H1 (cell line): Measurements from ENCODE around the gene CAMKK2. TPM values are rescaled to one million over a fixed set of nuclear protein-coding genes. Genes with fewer than 3 reads are reported as not detected.

Experiments used
- CTCF ChIA-PET: fragments of 300-600 bp; sonication (Branson Sonifier 250); formaldehyde crosslinking; loops from one replicate; lab custom pipeline; 2021; ENCODE audit not compliant: partially characterized antibody; lab: Charles Lee
- POLR2A ChIA-PET: fragments of 300-600 bp; sonication (Branson Sonifier 250); formaldehyde crosslinking; loops from one replicate; lab custom pipeline; 2021; ENCODE audit warnings: inconsistent platforms; ENCODE audit not compliant: partially characterized antibody; lab: Charles Lee
- DNase-seq, 2 experiments: peaks; one replicate each; pipeline versions ENCODE4 v3.0.0 to v3.0.0-alpha.2; 2010 to 2022; ENCODE audit warnings: low spot score in 2 of 2, low read depth in 1 of 2, mixed read lengths in 1 of 2
- FAIRE-seq: peaks from 2 replicates; lab custom pipeline; 2011; peaks lifted over from hg19 to GRCh38; lab: Jason Lieb, UNC
- H2AFZ ChIP-seq: 2 replicates; pipeline ENCODE4 v1.8.1; 2012; ENCODE audit warnings: low read length, inconsistent platforms
- H2AK5ac ChIP-seq: 2 replicates; pipeline ENCODE4 v1.6.1; 2013; ENCODE audit warnings: low read depth, low read length
- H2BK120ac ChIP-seq: replicated peaks from 2 replicates; pipeline ENCODE3; 2013; ENCODE audit warnings: low read depth, low read length, inconsistent platforms
- H2BK12ac ChIP-seq: 2 replicates; pipeline ENCODE4 v1.6.1; 2013; ENCODE audit warnings: low read depth, low read length
- H2BK15ac ChIP-seq: 2 replicates; pipeline ENCODE4 v1.6.1; 2013; ENCODE audit warnings: low read length
- H2BK20ac ChIP-seq: 2 replicates; pipeline ENCODE4 v1.6.1; 2013; ENCODE audit warnings: low read length
- H2BK5ac ChIP-seq: 2 replicates; pipeline ENCODE4 v1.6.1; 2013; ENCODE audit warnings: low read depth, low read length
- H3K14ac ChIP-seq: 2 replicates; pipeline ENCODE4 v1.6.1; 2013; ENCODE audit warnings: inconsistent platforms; ENCODE audit not compliant: insufficient read length
- H3K18ac ChIP-seq: 2 replicates; pipeline ENCODE4 v1.6.1; 2013; ENCODE audit warnings: low read length; ENCODE audit errors: extremely low read depth
- H3K23ac ChIP-seq: 2 replicates; pipeline ENCODE4 v1.6.1; 2013; ENCODE audit warnings: inconsistent platforms; ENCODE audit not compliant: insufficient read length
- H3K23me2 ChIP-seq: 2 replicates; pipeline ENCODE4 v1.6.1; 2013; ENCODE audit warnings: low read depth, low read length
- H3K27ac ChIP-seq: 2 replicates; pipeline ENCODE4 v1.6.1; 2011; ENCODE audit warnings: low read depth, low read length, inconsistent platforms
- H3K27me3 ChIP-seq, 4 experiments: replicated peaks in 1 of 4; 1 replicate in 1 of 4; 2 replicates in 3 of 4; pipeline versions ENCODE4 v1.6.1 to v1.8.1; 2011 to 2013; ENCODE audit warnings: low read length in 3 of 4, mild to moderate bottlenecking in 3 of 4, inconsistent platforms in 2 of 4, mixed read lengths in 2 of 4, moderate library complexity in 1 of 4; ENCODE audit not compliant: control insufficient read depth in 3 of 4, insufficient read depth in 3 of 4; ENCODE audit errors: extremely low read depth in 1 of 4
- H3K36me3 ChIP-seq, 4 experiments: 2 replicates each; pipeline versions ENCODE4 v1.6.1 to v1.8.1; 2011 to 2013; ENCODE audit warnings: mild to moderate bottlenecking in 4 of 4, low read length in 3 of 4, moderate library complexity in 2 of 4, control low read depth in 1 of 4, inconsistent platforms in 1 of 4; ENCODE audit not compliant: insufficient read depth in 4 of 4, control insufficient read depth in 2 of 4
- H3K4ac ChIP-seq: replicated peaks from 2 replicates; pipeline ENCODE3; 2013; ENCODE audit warnings: low read length, low read depth, mixed read lengths, inconsistent platforms; ENCODE audit not compliant: insufficient read length
- H3K4me1 ChIP-seq, 4 experiments: replicated peaks in 1 of 4; 1 replicate in 1 of 4; 2 replicates in 3 of 4; pipeline versions ENCODE4 v1.6.1 to v1.8.1; 2011 to 2013; ENCODE audit warnings: low read length in 3 of 4, inconsistent platforms in 2 of 4, mixed read lengths in 1 of 4; ENCODE audit not compliant: insufficient read depth in 4 of 4, control insufficient read depth in 3 of 4
- H3K4me2 ChIP-seq, 2 experiments: 2 replicates each; pipeline versions ENCODE4 v1.6.1 to v1.8.1; 2011 to 2013; ENCODE audit warnings: low read depth in 2 of 2, low read length in 2 of 2, control low read depth in 1 of 2, inconsistent platforms in 1 of 2, mild to moderate bottlenecking in 1 of 2; ENCODE audit not compliant: insufficient read depth in 1 of 2
- H3K4me3 ChIP-seq, 4 experiments: fragments of 200-600, 300-600 bp in 1 of 4; sonication (generic), shearing (Covaris generic), sonication (Bioruptor Twin) in 1 of 4; 2 replicates each; pipeline versions ENCODE4 v1.5.1 to v1.8.1; 2011 to 2016; ENCODE audit warnings: low read length in 4 of 4, low read depth in 3 of 4, control low read depth in 2 of 4, inconsistent platforms in 2 of 4, mild to moderate bottlenecking in 2 of 4, mixed read lengths in 1 of 4, moderate library complexity in 1 of 4; ENCODE audit not compliant: insufficient read depth in 2 of 4; ENCODE audit errors: extremely low read depth in 1 of 4
- H3K56ac ChIP-seq: replicated peaks from 2 replicates; pipeline ENCODE3; 2013; ENCODE audit warnings: low read depth, mild to moderate bottlenecking, mixed read lengths, low read length, inconsistent platforms; ENCODE audit not compliant: insufficient read length
- H3K79me1 ChIP-seq: 2 replicates; pipeline ENCODE4 v1.6.1; 2013; ENCODE audit warnings: low read depth, low read length, control low read depth
- H3K79me2 ChIP-seq, 2 experiments: 2 replicates each; pipeline versions ENCODE4 v1.6.1 to v1.8.1; 2012 to 2013; ENCODE audit warnings: low read length in 2 of 2, mild to moderate bottlenecking in 2 of 2, inconsistent platforms in 1 of 2; ENCODE audit not compliant: insufficient read depth in 2 of 2, control insufficient read depth in 1 of 2
- H3K9ac ChIP-seq, 4 experiments: replicated peaks in 1 of 4; 1 replicate in 1 of 4; 2 replicates in 3 of 4; pipeline versions ENCODE4 v1.6.1 to v1.8.1; 2011 to 2013; ENCODE audit warnings: low read depth in 3 of 4, low read length in 3 of 4, control low read depth in 2 of 4, mild to moderate bottlenecking in 2 of 4, moderate library complexity in 2 of 4, inconsistent platforms in 1 of 4; ENCODE audit errors: extremely low read depth in 1 of 4
- H3K9me3 ChIP-seq, 2 experiments: 2 replicates each; pipeline versions ENCODE4 v1.6.1 to v1.8.1; 2012 to 2013; ENCODE audit warnings: mild to moderate bottlenecking in 2 of 2, moderate library complexity in 2 of 2, control low read depth in 1 of 2, inconsistent platforms in 1 of 2, low read depth in 1 of 2, low read length in 1 of 2, mixed read lengths in 1 of 2; ENCODE audit not compliant: insufficient read depth in 2 of 2
- H4K20me1 ChIP-seq, 2 experiments: replicated peaks in 1 of 2; 2 replicates each; pipeline versions ENCODE3 to v1.8.1; 2011 to 2013; ENCODE audit warnings: inconsistent platforms in 2 of 2, low read length in 2 of 2, mild to moderate bottlenecking in 1 of 2; ENCODE audit not compliant: insufficient read depth in 2 of 2, control insufficient read depth in 1 of 2
- H4K5ac ChIP-seq: 2 replicates; pipeline ENCODE4 v1.6.1; 2013; ENCODE audit warnings: low read length, low read depth, mixed read lengths, inconsistent platforms; ENCODE audit not compliant: insufficient read length
- H4K8ac ChIP-seq: 2 replicates; pipeline ENCODE4 v1.8.0; 2013; ENCODE audit warnings: mild to moderate bottlenecking, moderate library complexity, low read length, inconsistent platforms; ENCODE audit not compliant: insufficient read depth; ENCODE audit errors: extremely low read depth
- H4K91ac ChIP-seq: replicated peaks from 2 replicates; pipeline ENCODE3; 2013; ENCODE audit warnings: low read length, mixed read lengths, inconsistent platforms; ENCODE audit not compliant: insufficient read length
- ASH2L ChIP-seq: fragments of 200-600, 300-600 bp; sonication (generic); IDR thresholded peaks from one replicate; pipeline ENCODE4 v1.7.1; 2017; ENCODE audit warnings: low read length
- CREB1 ChIP-seq: IDR thresholded peaks from 2 replicates; pipeline ENCODE4 v1.6.1; 2012; ENCODE audit warnings: inconsistent platforms
- CTCF ChIP-seq, 3 experiments: IDR thresholded peaks; 1 replicate in 2 of 3; 2 replicates in 1 of 3; pipeline versions ENCODE4 v1.5.1 to v1.6.1; 2011; ENCODE audit warnings: low read length in 3 of 3, mild to moderate bottlenecking in 3 of 3, inconsistent platforms in 2 of 3, low read depth in 1 of 3, moderate library complexity in 1 of 3; ENCODE audit not compliant: insufficient read depth in 1 of 3; ENCODE audit errors: control extremely low read depth in 1 of 3
- E2F6 ChIP-seq: IDR thresholded peaks from 2 replicates; pipeline ENCODE4 v1.6.1; 2012; ENCODE audit warnings: inconsistent platforms
- HDAC6 ChIP-seq: IDR thresholded peaks from one replicate; pipeline ENCODE4 v1.7.1; 2012; ENCODE audit warnings: low read depth, mild to moderate bottlenecking, inconsistent platforms, low read length, moderate library complexity
- NRF1 ChIP-seq: IDR thresholded peaks from 2 replicates; pipeline ENCODE4 v1.6.1; 2011; ENCODE audit warnings: mild to moderate bottlenecking, low read depth, low read length, improper control_type of control experiment
- WGBS, 2 experiments: shearing (Covaris generic) in 1 of 2; methylation state at CpG; one replicate each; pipeline versions ENCODE4 v1.1.6 to v1.1.7; 2013 to 2015; ENCODE audit warnings: low lambda C conversion rate in 2 of 2, mixed read lengths in 2 of 2, inconsistent platforms in 1 of 2, low coverage in 1 of 2, missing lambda C conversion rate in 1 of 2; ENCODE audit not compliant: insufficient replicate concordance in 2 of 2, insufficient coverage in 1 of 2, insufficient read length in 1 of 2; ENCODE audit errors: extremely low coverage in 1 of 2, missing lambda C conversion rate in 1 of 2; 5-methylcytosine and 5-hydroxymethylcytosine counted together
- polyA plus RNA-seq, 7 experiments: library from polyadenylated mRNA; depleted of rRNA in 3 of 7; stranded (reverse) in 5 of 7; unstranded in 2 of 7; fragments of >200 nt in 5 of 7; fragments of 200-250 nt in 2 of 7; gene quantifications; 1 replicate in 5 of 7; 2 replicates in 1 of 7; 4 replicates in 1 of 7; pipeline versions ENCODE4 v1.2.1 to v1.2.3, GENCODE V29; 2011 to 2013; ENCODE audit warnings: missing spikeins in 2 of 7, mixed read lengths in 2 of 7
- total RNA-seq: library from RNA; stranded (reverse); fragmentation: NEBNext Ultra II Directional; extraction: Animal tissue kit (Norgen Biotek cat#: 25700); gene quantifications from 2 replicates; pipeline ENCODE4 v1.2.1, GENCODE V29; 2021

Gene CAMKK2
- total and polyA plus RNA-seq, 2 of the 8 experiments (the other 6 are each of a cell fraction or from before 2014, with no cell fraction given), result 29.6 to 30.6 TPM

GRCh38 chr12:121189619-121190155 is 106.8 kb downstream of the CAMKK2 start:
- H4K20me1 ChIP-seq, result no peaks in the 10 kb centered on the region
- H2BK120ac ChIP-seq, result no peak overlapping the region
- H3K79me2 ChIP-seq, result no peaks in the 10 kb centered on the region
- no peak overlapping the region for H3K23ac ChIP-seq
- H3K56ac ChIP-seq, result no peak overlapping the region
- no peaks in the 10 kb centered on the region for H3K27me3 ChIP-seq
- H3K18ac ChIP-seq, result no peak overlapping the region
- H2BK5ac ChIP-seq, result no peak overlapping the region
- H3K9ac ChIP-seq, result no peak overlapping the region
- H3K14ac ChIP-seq, result no peak overlapping the region
- 92% methylated on average over 9 of the region's 9 CpGs; no CpG with 5 or more reads in 1 of the 2 experiments for WGBS, 2 experiments
- no peak overlapping the region for H3K4me2 ChIP-seq
- no peak overlapping the region for H3K4me3 ChIP-seq
- no peaks in the 10 kb centered on the region for H3K9me3 ChIP-seq
- no peak overlapping the region for H2AK5ac ChIP-seq
- H2BK20ac ChIP-seq, result no peak overlapping the region
- CTCF ChIA-PET, result interaction anchor here (0.6 to 0.7 kb wide), 2 partner anchors 553 to 915 kb away, joined by 3 read pairs; no protein-coding TSS in a partner anchor
- peak overlapping the region; percentile 28; the same call in 1 of the 2 replicates for H4K8ac ChIP-seq
- H3K79me1 ChIP-seq, result no peaks in the 10 kb centered on the region
- FAIRE-seq (no peak), DNase-seq (no peak)
- no peaks in the 10 kb centered on the region for H3K36me3 ChIP-seq
- H2BK12ac ChIP-seq, result peak overlapping the region; percentile 23; the same call in 1 of the 2 replicates
- H3K4ac ChIP-seq, result no peak overlapping the region
- no peak overlapping the region for H3K27ac ChIP-seq
- no peak for TF ChIP-seq E2F6
- no peak for TF ChIP-seq CREB1
- TF ChIP-seq ASH2L, result no peak
- no peak for TF ChIP-seq NRF1
- TF ChIP-seq HDAC6, result no peak
- peak in 1 of 3 experiments; percentile 8; a peak in 1 of 4 replicates for TF ChIP-seq CTCF (IDR thresholded peaks at IDR 0.05; ENCODE audit: control extremely low read depth in 1 of 3, insufficient read depth in 1 of 3, low read depth in 1 of 3, low read length in 3 of 3)
- POLR2A ChIA-PET, result no interaction called here
- H2AFZ ChIP-seq, result no peak overlapping the region
- no peak overlapping the region for H4K91ac ChIP-seq
- H4K5ac ChIP-seq, result no peak overlapping the region
- no peaks in the 10 kb centered on the region for H3K23me2 ChIP-seq
- H2BK15ac ChIP-seq, result peak overlapping the region; percentile 97; the same call in 1 of the 2 replicates
- no peaks in the 10 kb centered on the region for H3K4me1 ChIP-seq
